HepG2 (cell line): Measurements from ENCODE around the gene PPHLN1. TPM values are rescaled to one million over a fixed set of nuclear protein-coding genes. Genes with fewer than 3 reads are reported as not detected.

Experiments
- ATAC-seq: fragments of 200-7000 bp; cut with Tn5 transposase; 3 replicates; pipeline ENCODE4 v1.9.1; 2020; ENCODE audit warnings: mild to moderate bottlenecking, moderate library complexity
- BruUV-seq: library from RNA; stranded (reverse); fragments of 400-500 nt; replicated peaks from 2 replicates; lab custom pipeline; 2021; lab: Mats Ljungman, UMichigan
- CTCF ChIA-PET: fragments of 300-600 bp; formaldehyde crosslinking; extraction: SDS; loops from one replicate; lab custom pipeline; 2021; ENCODE audit warnings: low total read pairs, inconsistent platforms, low intra/inter-chr PET ratio; lab: Yijun Ruan, JAX
- POLR2A ChIA-PET: fragments of 350-600 bp; sonication (Branson Sonifier 250); formaldehyde crosslinking; loops from one replicate; lab custom pipeline; 2020; ENCODE audit warnings: antibody characterized with exemption, inconsistent platforms; lab: Yijun Ruan, JAX
- DNase-seq: peaks from one replicate; pipeline ENCODE4 v3.0.0-alpha.2; 2015; ENCODE audit warnings: low spot score
- FAIRE-seq: peaks from 3 replicates; lab custom pipeline; 2011; peaks lifted over from hg19 to GRCh38; lab: Jason Lieb, UNC
- H2AFZ ChIP-seq: one replicate; pipeline ENCODE4 v1.6.1; 2011; ENCODE audit warnings: low read length, inconsistent platforms
- H3K27ac ChIP-seq: fragments of 300-600 bp; 3 replicates; pipeline ENCODE4 v1.8.0; 2011; ENCODE audit warnings: mixed run types, mild to moderate bottlenecking, mixed read lengths, low read length, inconsistent platforms; ENCODE audit not compliant: insufficient read depth; ENCODE audit errors: extremely low read length
- H3K27me3 ChIP-seq, 2 experiments: fragments of 200-600 bp in 1 of 2; 2 replicates in 1 of 2; 3 replicates in 1 of 2; pipeline versions ENCODE4 v1.6.0 to v1.8.0; 2011; ENCODE audit warnings: low read length in 2 of 2, mild to moderate bottlenecking in 2 of 2, moderate library complexity in 2 of 2, inconsistent platforms in 1 of 2; ENCODE audit not compliant: insufficient read depth in 2 of 2, control insufficient read depth in 1 of 2
- H3K36me3 ChIP-seq, 2 experiments: fragments of 200-600 bp in 1 of 2; replicated peaks in 1 of 2; 2 replicates in 1 of 2; 3 replicates in 1 of 2; pipeline versions ENCODE4 v1.5.1 to v1.8.0; 2011; ENCODE audit warnings: low read length in 2 of 2, inconsistent platforms in 1 of 2; ENCODE audit not compliant: insufficient read depth in 2 of 2, control insufficient read depth in 1 of 2
- H3K4me1 ChIP-seq: 2 replicates; pipeline ENCODE4 v1.5.1; 2012; ENCODE audit warnings: low read length, inconsistent platforms; ENCODE audit not compliant: insufficient read depth
- H3K4me2 ChIP-seq: 2 replicates; pipeline ENCODE4 v1.6.0; 2011; ENCODE audit warnings: low read depth, low read length, inconsistent platforms
- H3K4me3 ChIP-seq, 3 experiments: fragments of 200-600 bp in 1 of 3; sonication (generic), shearing (Covaris generic) in 1 of 3; replicated peaks in 1 of 3; 2 replicates each; pipeline ENCODE4 v1.5.1; 2011 to 2016; ENCODE audit warnings: low read length in 3 of 3, inconsistent platforms in 2 of 3, low read depth in 2 of 3, mild to moderate bottlenecking in 2 of 3, control low read depth in 1 of 3, mixed read lengths in 1 of 3; ENCODE audit not compliant: insufficient read depth in 1 of 3
- H3K79me2 ChIP-seq: one replicate; pipeline ENCODE4 v1.6.1; 2011; ENCODE audit warnings: low read length, inconsistent platforms; ENCODE audit not compliant: insufficient read depth
- H3K9ac ChIP-seq: 2 replicates; pipeline ENCODE4 v1.6.0; 2011; ENCODE audit warnings: mild to moderate bottlenecking, low read depth, low read length, inconsistent platforms; ENCODE audit not compliant: insufficient read depth
- H3K9me3 ChIP-seq: 2 replicates; pipeline ENCODE4 v1.5.1; 2012; ENCODE audit warnings: mild to moderate bottlenecking, low read length
- H4K20me1 ChIP-seq: 2 replicates; pipeline ENCODE4 v1.6.0; 2011; ENCODE audit warnings: inconsistent platforms, mild to moderate bottlenecking, low read length, moderate library complexity; ENCODE audit not compliant: insufficient read depth
- AHR ChIP-seq: IDR thresholded peaks from 2 replicates; pipeline ENCODE4 v1.6.1; 2018; ENCODE audit warnings: missing genetic modification reagents, missing compliant biosample characterization
- KLF13 ChIP-seq: sonication (generic); formaldehyde crosslinking; IDR thresholded peaks from 2 replicates; pipeline ENCODE4 v1.4.0; 2020; ENCODE audit warnings: mild to moderate bottlenecking, missing genetic modification reagents
- MLLT10 ChIP-seq: sonication (generic); formaldehyde crosslinking; IDR thresholded peaks from 2 replicates; pipeline ENCODE4 v1.4.0; 2020; ENCODE audit warnings: missing genetic modification reagents
- MTA3 ChIP-seq: sonication (generic); formaldehyde crosslinking; IDR thresholded peaks from 2 replicates; pipeline ENCODE4 v1.4.0; 2020; ENCODE audit warnings: missing genetic modification reagents
- NFIC ChIP-seq: IDR thresholded peaks from 2 replicates; pipeline ENCODE4 v1.6.1; 2012; ENCODE audit warnings: mild to moderate bottlenecking, low read length, inconsistent platforms
- PRMT3 ChIP-seq: sonication (generic); formaldehyde crosslinking; IDR thresholded peaks from 2 replicates; pipeline ENCODE4 v1.8.1; 2022; ENCODE audit warnings: low read depth, mild to moderate bottlenecking, moderate library complexity, missing genetic modification reagents, borderline replicate concordance
- TBL1XR1 ChIP-seq: fragments of 150-350 bp; IDR thresholded peaks from 2 replicates; pipeline ENCODE4 v1.6.1; 2014; ENCODE audit warnings: borderline replicate concordance, low read length; ENCODE audit not compliant: partially characterized antibody
- ZFP36L1 ChIP-seq: sonication (generic); formaldehyde crosslinking; IDR thresholded peaks from 2 replicates; pipeline ENCODE4 v1.8.0; 2022; ENCODE audit warnings: mild to moderate bottlenecking, missing genetic modification reagents, moderate library complexity
- ZNF296 ChIP-seq: sonication (generic); formaldehyde crosslinking; conservative IDR thresholded peaks from 2 replicates; pipeline ENCODE4 v1.5.0; 2020; ENCODE audit warnings: mild to moderate bottlenecking, missing genetic modification reagents
- ZNF383 ChIP-seq: sonication (generic); formaldehyde crosslinking; IDR thresholded peaks from 2 replicates; pipeline ENCODE4 v1.4.0; 2020; ENCODE audit warnings: missing genetic modification reagents, mild to moderate bottlenecking, borderline replicate concordance
- ZNF704 ChIP-seq: sonication (generic); formaldehyde crosslinking; IDR thresholded peaks from 2 replicates; pipeline ENCODE4 v1.8.1; 2023; ENCODE audit warnings: mild to moderate bottlenecking, inconsistent platforms, moderate library complexity, missing genetic modification reagents, borderline replicate concordance
- ZNF773 ChIP-seq: sonication (generic); formaldehyde crosslinking; IDR thresholded peaks from 2 replicates; pipeline ENCODE4 v1.4.0; 2020; ENCODE audit warnings: missing genetic modification reagents, borderline replicate concordance
- ZSCAN9 ChIP-seq: IDR thresholded peaks from 2 replicates; pipeline ENCODE4 v1.6.1; 2016; ENCODE audit warnings: borderline replicate concordance
- WGBS: methylation state at CpG from one replicate; pipeline ENCODE4 v1.1.6; 2017; ENCODE audit warnings: low lambda C conversion rate; 5-methylcytosine and 5-hydroxymethylcytosine counted together
- in situ Hi-C: cut with HindIII; loops from 2 replicates; pipeline ENCODE4 v1.10.0; 2017; ENCODE audit warnings: low pct_unique_long_range_greater_than_20kb; ENCODE audit not compliant: extremely low pct_ligation_motif_present
- intact Hi-C: fragments of 100-400 bp; cut with micrococcal nuclease; formaldehyde crosslinking; loops from one replicate; pipeline ENCODE4 v1.10.0; 2022; ENCODE audit not compliant: unreplicated experiment
- polyA plus RNA-seq, 8 experiments: library from polyadenylated mRNA; depleted of rRNA in 3 of 8; stranded (reverse) in 7 of 8; unstranded in 1 of 8; fragments of >200 nt; fragmentation: Illumina TruSeq in 4 of 8; extraction: Trizol in 4 of 8; gene quantifications; 2 replicates each; pipeline versions ENCODE4 v1.2.1 to v1.2.3, GENCODE V29; 2011 to 2016; ENCODE audit warnings: low read depth in 4 of 8, missing spikeins in 1 of 8, mixed read lengths in 1 of 8; ENCODE audit not compliant: insufficient read depth in 1 of 8
- total RNA-seq, 5 experiments: library from RNA; depleted of rRNA; stranded (reverse); fragments of >200 nt; fragmentation: Illumina TruSeq; extraction: Trizol; gene quantifications; 2 replicates each; pipeline ENCODE4 v1.2.3, GENCODE V29; 2016; ENCODE audit warnings: low read depth in 1 of 5
- TF ChIP-seq, protein P1 (sequence below): sonication (generic); formaldehyde crosslinking; IDR thresholded peaks from 2 replicates; pipeline ENCODE4 v1.5.1; 2020; ENCODE audit warnings: missing genetic modification reagents, mild to moderate bottlenecking, borderline replicate concordance

The PPHLN1 gene
- total and polyA plus RNA-seq, 2 of the 13 experiments (the other 11 are each of a cell fraction or from before 2014, with no cell fraction given), result 43.4 to 66.0 TPM

GRCh38 chr12:42459336-42459847 is 133.4 kb downstream of the PPHLN1 start (continued):
- TF ChIP-seq, protein P1, sequence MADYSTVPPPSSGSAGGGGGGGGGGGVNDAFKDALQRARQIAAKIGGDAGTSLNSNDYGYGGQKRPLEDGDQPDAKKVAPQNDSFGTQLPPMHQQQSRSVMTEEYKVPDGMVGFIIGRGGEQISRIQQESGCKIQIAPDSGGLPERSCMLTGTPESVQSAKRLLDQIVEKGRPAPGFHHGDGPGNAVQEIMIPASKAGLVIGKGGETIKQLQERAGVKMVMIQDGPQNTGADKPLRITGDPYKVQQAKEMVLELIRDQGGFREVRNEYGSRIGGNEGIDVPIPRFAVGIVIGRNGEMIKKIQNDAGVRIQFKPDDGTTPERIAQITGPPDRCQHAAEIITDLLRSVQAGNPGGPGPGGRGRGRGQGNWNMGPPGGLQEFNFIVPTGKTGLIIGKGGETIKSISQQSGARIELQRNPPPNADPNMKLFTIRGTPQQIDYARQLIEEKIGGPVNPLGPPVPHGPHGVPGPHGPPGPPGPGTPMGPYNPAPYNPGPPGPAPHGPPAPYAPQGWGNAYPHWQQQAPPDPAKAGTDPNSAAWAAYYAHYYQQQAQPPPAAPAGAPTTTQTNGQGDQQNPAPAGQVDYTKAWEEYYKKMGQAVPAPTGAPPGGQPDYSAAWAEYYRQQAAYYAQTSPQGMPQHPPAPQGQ, result no peak
- TF ChIP-seq ZNF704 (CRISPR knock-in tag) (no peak), AHR (no peak), ZNF773 (CRISPR knock-in tag) (no peak), MTA3 (no peak), ZSCAN9 (CRISPR knock-in tag) (no peak), MLLT10 (CRISPR knock-in tag) (no peak), ZNF383 (CRISPR knock-in tag) (no peak), ZNF296 (no peak)

DNA sequence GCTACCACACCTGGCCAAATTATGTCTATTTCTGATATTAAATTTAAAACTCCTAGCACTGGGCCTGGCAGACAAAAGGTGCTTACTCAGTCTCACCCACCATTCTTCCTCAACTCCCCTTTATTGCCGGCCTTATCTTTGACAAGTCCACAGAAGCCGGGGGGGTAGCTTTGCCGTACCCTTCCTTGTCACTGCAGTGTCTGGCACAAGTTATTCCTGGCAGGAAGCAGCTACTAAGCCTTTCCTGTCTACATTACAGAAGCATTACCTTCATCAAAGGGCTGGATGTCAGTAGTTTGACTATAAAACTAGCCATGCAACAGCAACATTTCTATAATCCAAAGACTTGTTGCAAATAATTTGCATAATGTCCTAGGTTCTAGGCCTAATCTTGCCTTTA is 136.5 kb downstream of the PPHLN1 start:
- DNase-seq (no peak), ATAC-seq (no peak), FAIRE-seq (no peak)
- Histone ChIP-seq H3K36me3 (no peaks in the 10 kb centered on the region), H4K20me1 (no peaks in the 10 kb centered on the region), H3K9me3 (no peaks in the 10 kb centered on the region), H3K9ac (no peak overlapping the region), H2AFZ (no peak overlapping the region), H3K4me3 (no peak overlapping the region), H3K27me3 (no peaks in the 10 kb centered on the region), H3K4me1 (no peaks in the 10 kb centered on the region), H3K27ac (no peak overlapping the region), H3K4me2 (no peak overlapping the region), H3K79me2 (no peaks in the 10 kb centered on the region)
- CTCF ChIA-PET, result no interaction called here
- POLR2A ChIA-PET, result no interaction called here
- WGBS, result 58% methylated on average over 3 of the region's 3 CpGs
- intact Hi-C loops, result no loop called here
- in situ Hi-C loops, result no loop called here
- no peak for TF ChIP-seq ZFP36L1 (CRISPR knock-in tag)
- no peak for TF ChIP-seq PRMT3
- TF ChIP-seq TBL1XR1, result no peak
- no peak for TF ChIP-seq KLF13
- TF ChIP-seq NFIC, result no peak
- no TSS peak for BruUV-seq
